PC-9 (cell line): Measurements from ENCODE around the gene FAM83G. TPM values are rescaled to one million over a fixed set of nuclear protein-coding genes. Genes with fewer than 3 reads are reported as not detected.

Experiments used
- BruUV-seq: library from RNA; stranded (reverse); fragments of 400-500 nt; replicated peaks from 2 replicates; lab custom pipeline; 2021; lab: Mats Ljungman, UMichigan
- CTCF ChIA-PET: fragments of 300-600 bp; sonication (Branson Sonifier 250); formaldehyde crosslinking; loops from one replicate; lab custom pipeline; 2022; ENCODE audit warnings: antibody characterized with exemption; lab: Charles Lee
- POLR2A ChIA-PET: fragments of 300-600 bp; sonication (Branson Sonifier 250); formaldehyde crosslinking; loops from one replicate; lab custom pipeline; 2022; ENCODE audit warnings: antibody characterized with exemption; ENCODE audit not compliant: unreplicated experiment; lab: Charles Lee
- DNase-seq, 2 experiments: peaks; one replicate each; pipeline versions ENCODE4 v3.0.0 to v3.0.0-alpha.2; 2015 to 2022; ENCODE audit warnings: mixed read lengths in 1 of 2
- H2AFZ ChIP-seq: fragments of 200-600 bp; sonication (generic); 2 replicates; pipeline ENCODE4 v1.8.1; 2017; ENCODE audit warnings: antibody characterized with exemption
- H3F3A ChIP-seq: fragments of 200-600 bp; sonication (generic); 2 replicates; pipeline ENCODE4 v1.8.1; 2017; ENCODE audit warnings: antibody characterized with exemption, mild to moderate bottlenecking, low read depth; ENCODE audit not compliant: insufficient read depth
- H3K27ac ChIP-seq: fragments of 200-600 bp; sonication (generic); 2 replicates; pipeline ENCODE4 v1.6.1; 2016; ENCODE audit warnings: mixed run types
- H3K27me3 ChIP-seq: fragments of 200-600 bp; sonication (generic); 2 replicates; pipeline ENCODE4 v1.6.1; 2016; ENCODE audit warnings: low read depth, mixed run types; ENCODE audit not compliant: insufficient read depth
- H3K36me3 ChIP-seq: fragments of 200-600 bp; sonication (generic); 2 replicates; pipeline ENCODE4 v1.6.1; 2016; ENCODE audit warnings: low read depth, mixed run types
- H3K4me1 ChIP-seq: fragments of 200-600 bp; sonication (generic); replicated peaks from 2 replicates; pipeline ENCODE4 v1.6.1; 2016; ENCODE audit warnings: mixed run types; ENCODE audit not compliant: insufficient read depth
- H3K4me2 ChIP-seq: fragments of 200-600 bp; sonication (generic); 2 replicates; pipeline ENCODE4 v1.6.1; 2017; ENCODE audit warnings: mixed run types
- H3K4me3 ChIP-seq: fragments of 200-600 bp; sonication (generic); 2 replicates; pipeline ENCODE4 v1.6.1; 2016; ENCODE audit warnings: mixed run types
- H3K79me2 ChIP-seq: fragments of 200-600 bp; sonication (generic); 2 replicates; pipeline ENCODE4 v1.6.1; 2017; ENCODE audit warnings: low read depth, mixed run types
- H3K9me2 ChIP-seq: fragments of 200-600 bp; sonication (generic); 2 replicates; pipeline ENCODE4 v1.8.1; 2017; ENCODE audit warnings: mild to moderate bottlenecking; ENCODE audit not compliant: insufficient read depth
- H3K9me3 ChIP-seq: fragments of 200-600 bp; sonication (generic); 2 replicates; pipeline ENCODE4 v1.8.1; 2016; ENCODE audit warnings: low read depth; ENCODE audit not compliant: insufficient read depth
- H4K20me1 ChIP-seq: fragments of 200-600 bp; sonication (generic); 2 replicates; pipeline ENCODE4 v1.8.1; 2017; ENCODE audit not compliant: insufficient read depth
- EZH2 ChIP-seq: fragments of 200-600 bp; sonication (generic); IDR thresholded peaks from 2 replicates; pipeline ENCODE4 v1.8.0; 2017; ENCODE audit warnings: antibody characterized with exemption, low read depth
- intact Hi-C: fragments of 100-400 bp; cut with micrococcal nuclease; formaldehyde crosslinking; loops from one replicate; pipeline ENCODE4 v1.10.0; 2022; ENCODE audit not compliant: unreplicated experiment
- total RNA-seq: library from RNA; stranded (reverse); gene quantifications from 2 replicates; pipeline ENCODE4 v1.2.3, GENCODE V29; 2021
- TF ChIP-seq, protein P1 (sequence below): fragments of 200-600 bp; sonication (generic); conservative IDR thresholded peaks from 2 replicates; pipeline ENCODE4 v1.6.1; 2017; ENCODE audit warnings: mixed run types, antibody characterized with exemption, mild to moderate bottlenecking, moderate library complexity

FAM83G gene
- total RNA-seq, 1 experiment from 2014 or later = 30.2 TPM

- ChIA-PET POLR2A (no interaction called here), CTCF (no interaction called here)
- Histone ChIP-seq H3K4me2 (no peak overlapping the region), H3K27ac (no peak overlapping the region), H3K27me3 (peaks cover 3% of the 10 kb centered on the region; the same call in 1 of the 2 replicates), H3K4me3 (no peak overlapping the region), H3K4me1 (peaks cover 6% of the 10 kb centered on the region), H3F3A (0 out of 2 replicates have a peak, but pooled peaks cover 4% of the 10 kb centered on the region), H3K9me3 (no peaks in the 10 kb centered on the region), H3K9me2 (no peaks in the 10 kb centered on the region), H3K36me3 (no peaks in the 10 kb centered on the region), H3K79me2 (no peaks in the 10 kb centered on the region), H2AFZ (no peak overlapping the region), H4K20me1 (no peaks in the 10 kb centered on the region)
- BruUV-seq = no TSS peak
- TF ChIP-seq, protein P1, sequence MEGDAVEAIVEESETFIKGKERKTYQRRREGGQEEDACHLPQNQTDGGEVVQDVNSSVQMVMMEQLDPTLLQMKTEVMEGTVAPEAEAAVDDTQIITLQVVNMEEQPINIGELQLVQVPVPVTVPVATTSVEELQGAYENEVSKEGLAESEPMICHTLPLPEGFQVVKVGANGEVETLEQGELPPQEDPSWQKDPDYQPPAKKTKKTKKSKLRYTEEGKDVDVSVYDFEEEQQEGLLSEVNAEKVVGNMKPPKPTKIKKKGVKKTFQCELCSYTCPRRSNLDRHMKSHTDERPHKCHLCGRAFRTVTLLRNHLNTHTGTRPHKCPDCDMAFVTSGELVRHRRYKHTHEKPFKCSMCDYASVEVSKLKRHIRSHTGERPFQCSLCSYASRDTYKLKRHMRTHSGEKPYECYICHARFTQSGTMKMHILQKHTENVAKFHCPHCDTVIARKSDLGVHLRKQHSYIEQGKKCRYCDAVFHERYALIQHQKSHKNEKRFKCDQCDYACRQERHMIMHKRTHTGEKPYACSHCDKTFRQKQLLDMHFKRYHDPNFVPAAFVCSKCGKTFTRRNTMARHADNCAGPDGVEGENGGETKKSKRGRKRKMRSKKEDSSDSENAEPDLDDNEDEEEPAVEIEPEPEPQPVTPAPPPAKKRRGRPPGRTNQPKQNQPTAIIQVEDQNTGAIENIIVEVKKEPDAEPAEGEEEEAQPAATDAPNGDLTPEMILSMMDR = no peak
- TF ChIP-seq EZH2 = no peak
- intact Hi-C loops = no loop called here
- DNase-seq = no peak
Measured at GRCh38 chr17:19016297-19016696, 11.7 kb upstream of the FAM83G start.

- Histone ChIP-seq H3K4me2 (no peak overlapping the region), H3K79me2 (no peaks in the 10 kb centered on the region), H3K9me2 (no peaks in the 10 kb centered on the region), H3K27me3 (peaks cover 3% of the 10 kb centered on the region; the same call in 1 of the 2 replicates), H3K4me1 (peaks cover 15% of the 10 kb centered on the region), H3F3A (0 out of 2 replicates have a peak, but pooled peaks cover 8% of the 10 kb centered on the region), H3K36me3 (no peaks in the 10 kb centered on the region), H4K20me1 (no peaks in the 10 kb centered on the region), H2AFZ (no peak overlapping the region), H3K9me3 (no peaks in the 10 kb centered on the region), H3K4me3 (no peak overlapping the region), H3K27ac (no peak overlapping the region)
- no peak for DNase-seq
- TF ChIP-seq, protein P1 = no peak
- POLR2A ChIA-PET = interaction anchor here (0.6 kb wide), 1 partner anchor 230 kb away, joined by 11 read pairs; no protein-coding TSS in a partner anchor
- BruUV-seq = no TSS peak
- CTCF ChIA-PET = no interaction called here
- intact Hi-C loops = no loop called here
Measured at GRCh38 chr17:19015428-19015827, 10.9 kb upstream of the FAM83G start.

DNA sequence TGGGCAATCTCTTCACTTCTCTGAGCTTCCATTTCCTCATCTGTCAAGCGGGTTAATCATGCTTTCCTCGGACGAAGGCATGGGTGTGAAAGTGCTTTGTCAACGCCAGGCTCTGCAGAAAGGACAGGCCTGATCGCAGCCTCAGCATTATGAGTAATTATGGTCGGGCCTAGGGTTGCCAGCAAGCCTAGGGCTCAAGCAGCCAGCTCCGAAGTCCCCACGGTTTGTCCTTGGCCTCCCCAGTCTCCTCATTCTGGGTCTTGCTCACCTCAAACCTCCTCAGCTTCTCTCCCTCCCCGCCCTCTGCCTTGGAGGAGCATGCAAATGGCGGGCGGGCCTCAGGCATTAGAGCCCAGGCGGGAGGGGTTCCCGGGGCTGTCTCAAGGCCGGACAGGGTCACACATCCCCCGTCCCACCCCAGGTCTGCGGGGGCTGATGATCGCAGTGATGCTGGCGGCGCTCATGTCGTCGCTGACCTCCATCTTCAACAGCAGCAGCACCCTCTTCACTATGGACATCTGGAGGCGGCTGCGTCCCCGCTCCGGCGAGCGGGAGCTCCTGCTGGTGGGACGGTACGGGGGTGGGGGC lies 10.2 kb upstream of the FAM83G start:
- H3K27ac ChIP-seq = no peak overlapping the region
- TF ChIP-seq, protein P1 = no peak
- no peak for TF ChIP-seq EZH2
- ChIA-PET POLR2A (interaction anchor here (0.6 kb wide), 1 partner anchor 231 kb away, joined by 11 read pairs; no protein-coding TSS in a partner anchor), CTCF (interaction anchor here (0.6 kb wide), 1 partner anchor 54 kb away, joined by 3 read pairs; no protein-coding TSS in a partner anchor)
- DNase-seq = no peak
- intact Hi-C loops = no loop called here
- no peaks in the 10 kb centered on the region for H4K20me1 ChIP-seq
- no peak overlapping the region for H3K4me3 ChIP-seq
- no peaks in the 10 kb centered on the region for H3K79me2 ChIP-seq
- no peak overlapping the region for H3K4me2 ChIP-seq
- H2AFZ ChIP-seq = no peak overlapping the region
- no peaks in the 10 kb centered on the region for H3K9me3 ChIP-seq
- BruUV-seq = no TSS peak
- H3K9me2 ChIP-seq = no peaks in the 10 kb centered on the region
- H3F3A ChIP-seq = 0 out of 2 replicates have a peak, but pooled peaks cover 4% of the 10 kb centered on the region
- no peaks in the 10 kb centered on the region for H3K36me3 ChIP-seq
- peaks cover 15% of the 10 kb centered on the region for H3K4me1 ChIP-seq
- H3K27me3 ChIP-seq = peaks cover 3% of the 10 kb centered on the region; the same call in 1 of the 2 replicates
